Stimulated activated CD8-positive, alpha-beta memory T cell treated with anti-CD3 and anti-CD28 coated beads, Interleukin-2, amount 100 ng/mL, for 1 hour (primary cell): Measurements from ENCODE around the gene TOM1.

ENCODE experiments used
- DNase-seq, 2 donors: peaks; one replicate each; pipeline ENCODE4 v3.0.0-alpha.2; 2020; ENCODE audit warnings: low read depth in 2 of 2

Gene TOM1

GRCh38 chr22:35307372-35307771 lies 7.7 kb downstream of the TOM1 start:
- DNase-seq, result no peak

- DNase-seq, result no peak
Measured at GRCh38 chr22:35307892-35308291, 8.2 kb downstream of the TOM1 start.

- no peak for DNase-seq
Measured at GRCh38 chr22:35308480-35309021, 8.9 kb downstream of the TOM1 start.

- DNase-seq, result no peak
Measured at GRCh38 chr22:35310556-35311550, 11.2 kb downstream of the TOM1 start.

- DNase-seq, result no peak
Measured at GRCh38 chr22:35311551-35311999, 11.9 kb downstream of the TOM1 start.

GRCh38 chr22:35312198-35313059 lies 12.7 kb downstream of the TOM1 start:
- DNase-seq, result no peak

- no peak for DNase-seq
Measured at GRCh38 chr22:35313311-35314121, 13.8 kb downstream of the TOM1 start.

- no peak for DNase-seq
Measured at GRCh38 chr22:35314161-35314942, 14.7 kb downstream of the TOM1 start.

GRCh38 chr22:35315141-35315854 lies 15.6 kb downstream of the TOM1 start:
- no peak for DNase-seq

- DNase-seq, result no peak
Measured at GRCh38 chr22:35315855-35316745, 16.4 kb downstream of the TOM1 start.

- no peak for DNase-seq
Measured at GRCh38 chr22:35316751-35317150, 17.1 kb downstream of the TOM1 start.

- DNase-seq, result no peak
Measured at GRCh38 chr22:35317680-35318290, 18.1 kb downstream of the TOM1 start.

GRCh38 chr22:35318346-35319215 lies 18.9 kb downstream of the TOM1 start:
- DNase-seq, result no peak

- no peak for DNase-seq
Measured at GRCh38 chr22:35319244-35319985, 19.7 kb downstream of the TOM1 start.

GRCh38 chr22:35322126-35322525 lies 22.4 kb downstream of the TOM1 start:
- no peak for DNase-seq

- no peak for DNase-seq
Measured at GRCh38 chr22:35322893-35323292, 23.2 kb downstream of the TOM1 start.

- no peak for DNase-seq
Measured at GRCh38 chr22:35323305-35323704, 23.6 kb downstream of the TOM1 start.
